Mesenchymal stem cell (in vitro differentiated cells and primary cell): Measurements from ENCODE around the gene TTC24.
A peak's percentile ranks its signal among the peaks of the same experiment; 100 is the strongest.

Experiments
- DNase-seq: peaks from one replicate; pipeline ENCODE4 v3.0.0-alpha.2; 2013
- H2AFZ ChIP-seq: one replicate; pipeline ENCODE4 v1.6.1; 2013; ENCODE audit warnings: low read depth, mild to moderate bottlenecking, control low read depth, inconsistent platforms, low read length, moderate library complexity
- H2AK5ac ChIP-seq: 2 replicates; pipeline ENCODE4 v1.6.1; 2013; ENCODE audit warnings: low read length, moderate library complexity, mild to moderate bottlenecking, inconsistent platforms; ENCODE audit not compliant: severe bottlenecking
- H2BK120ac ChIP-seq: one replicate; pipeline ENCODE4 v1.6.1; 2013; ENCODE audit warnings: low read depth, mild to moderate bottlenecking, inconsistent platforms, low read length, moderate library complexity
- H2BK12ac ChIP-seq, 2 experiments: one replicate each; pipeline ENCODE4 v1.6.1; 2013; ENCODE audit warnings: inconsistent platforms in 2 of 2, low read length in 2 of 2, mild to moderate bottlenecking in 2 of 2, moderate library complexity in 2 of 2, control low read depth in 1 of 2
- H2BK15ac ChIP-seq: one replicate; pipeline ENCODE4 v1.6.1; 2013; ENCODE audit warnings: mild to moderate bottlenecking, low read depth, inconsistent platforms; ENCODE audit not compliant: poor library complexity, severe bottlenecking
- H2BK5ac ChIP-seq: 2 replicates; pipeline ENCODE4 v1.6.1; 2013; ENCODE audit warnings: low read depth, mild to moderate bottlenecking, low read length, control low read depth, inconsistent platforms; ENCODE audit not compliant: poor library complexity, severe bottlenecking
- H3K14ac ChIP-seq, 2 experiments: one replicate each; pipeline ENCODE4 v1.6.1; 2013; ENCODE audit warnings: inconsistent platforms in 2 of 2, low read length in 2 of 2, control low read depth in 1 of 2, mild to moderate bottlenecking in 1 of 2, moderate library complexity in 1 of 2
- H3K18ac ChIP-seq, 2 experiments: one replicate each; pipeline ENCODE4 v1.6.1; 2013; ENCODE audit warnings: inconsistent platforms in 2 of 2, low read length in 2 of 2, control low read depth in 1 of 2, low read depth in 1 of 2, mild to moderate bottlenecking in 1 of 2
- H3K23ac ChIP-seq, 2 experiments: one replicate each; pipeline ENCODE4 v1.6.1; 2013; ENCODE audit warnings: inconsistent platforms in 2 of 2, low read length in 2 of 2, mild to moderate bottlenecking in 2 of 2, moderate library complexity in 2 of 2, control low read depth in 1 of 2
- H3K27ac ChIP-seq: 2 replicates; pipeline ENCODE4 v1.5.1; 2013; ENCODE audit warnings: mild to moderate bottlenecking, moderate library complexity, low read length, control low read depth, inconsistent platforms; ENCODE audit not compliant: poor library complexity, severe bottlenecking
- H3K27me3 ChIP-seq, 2 experiments: 2 replicates each; pipeline versions ENCODE4 v1.6.1 to v1.7.0; 2013; ENCODE audit warnings: low read length in 2 of 2, mild to moderate bottlenecking in 2 of 2, moderate library complexity in 2 of 2, control low read depth in 1 of 2, inconsistent platforms in 1 of 2; ENCODE audit not compliant: control insufficient read depth in 1 of 2, insufficient read depth in 1 of 2
- H3K36me3 ChIP-seq, 2 experiments: 2 replicates each; pipeline versions ENCODE4 v1.6.1 to v1.7.0; 2013; ENCODE audit warnings: low read length in 2 of 2, control low read depth in 1 of 2, inconsistent platforms in 1 of 2, low read depth in 1 of 2, mild to moderate bottlenecking in 1 of 2; ENCODE audit not compliant: insufficient read depth in 2 of 2, control insufficient read depth in 1 of 2
- H3K4ac ChIP-seq, 2 experiments: one replicate each; pipeline ENCODE4 v1.6.1; 2013; ENCODE audit warnings: inconsistent platforms in 2 of 2, low read length in 2 of 2, mild to moderate bottlenecking in 2 of 2, moderate library complexity in 2 of 2, control low read depth in 1 of 2, low read depth in 1 of 2
- H3K4me1 ChIP-seq: 2 replicates; pipeline ENCODE4 v1.6.1; 2013; ENCODE audit warnings: low read depth, low read length, control low read depth; ENCODE audit not compliant: control insufficient read depth, insufficient read depth
- H3K4me2 ChIP-seq: 2 replicates; pipeline ENCODE4 v1.6.1; 2013; ENCODE audit warnings: low read length, mild to moderate bottlenecking, inconsistent platforms; ENCODE audit not compliant: poor library complexity, severe bottlenecking
- H3K4me3 ChIP-seq, 2 experiments: 2 replicates each; pipeline versions ENCODE4 v1.5.1 to v1.7.0; 2013; ENCODE audit warnings: low read length in 2 of 2, mild to moderate bottlenecking in 2 of 2, control low read depth in 1 of 2, low read depth in 1 of 2; ENCODE audit not compliant: insufficient read depth in 1 of 2
- H3K79me1 ChIP-seq: replicated peaks from 2 replicates; pipeline ENCODE4 v1.6.1; 2013; ENCODE audit warnings: mild to moderate bottlenecking, control low read depth, low read length, inconsistent platforms; ENCODE audit not compliant: poor library complexity, severe bottlenecking
- H3K9ac ChIP-seq: 2 replicates; pipeline ENCODE4 v1.7.0; 2013; ENCODE audit warnings: mild to moderate bottlenecking, low read length, moderate library complexity
- H3K9me3 ChIP-seq: 2 replicates; pipeline ENCODE4 v1.7.0; 2013; ENCODE audit warnings: mild to moderate bottlenecking, low read length; ENCODE audit not compliant: control insufficient read depth
- H4K8ac ChIP-seq: one replicate; pipeline ENCODE4 v1.6.1; 2013; ENCODE audit warnings: inconsistent platforms, mild to moderate bottlenecking, low read length, moderate library complexity
- H4K91ac ChIP-seq: one replicate; pipeline ENCODE4 v1.6.1; 2013; ENCODE audit warnings: mild to moderate bottlenecking, low read length, inconsistent platforms
- WGBS: methylation state at CpG from one replicate; pipeline ENCODE4 v1.1.7; 2013; ENCODE audit warnings: mixed read lengths; 5-methylcytosine and 5-hydroxymethylcytosine counted together

Gene TTC24

DNA sequence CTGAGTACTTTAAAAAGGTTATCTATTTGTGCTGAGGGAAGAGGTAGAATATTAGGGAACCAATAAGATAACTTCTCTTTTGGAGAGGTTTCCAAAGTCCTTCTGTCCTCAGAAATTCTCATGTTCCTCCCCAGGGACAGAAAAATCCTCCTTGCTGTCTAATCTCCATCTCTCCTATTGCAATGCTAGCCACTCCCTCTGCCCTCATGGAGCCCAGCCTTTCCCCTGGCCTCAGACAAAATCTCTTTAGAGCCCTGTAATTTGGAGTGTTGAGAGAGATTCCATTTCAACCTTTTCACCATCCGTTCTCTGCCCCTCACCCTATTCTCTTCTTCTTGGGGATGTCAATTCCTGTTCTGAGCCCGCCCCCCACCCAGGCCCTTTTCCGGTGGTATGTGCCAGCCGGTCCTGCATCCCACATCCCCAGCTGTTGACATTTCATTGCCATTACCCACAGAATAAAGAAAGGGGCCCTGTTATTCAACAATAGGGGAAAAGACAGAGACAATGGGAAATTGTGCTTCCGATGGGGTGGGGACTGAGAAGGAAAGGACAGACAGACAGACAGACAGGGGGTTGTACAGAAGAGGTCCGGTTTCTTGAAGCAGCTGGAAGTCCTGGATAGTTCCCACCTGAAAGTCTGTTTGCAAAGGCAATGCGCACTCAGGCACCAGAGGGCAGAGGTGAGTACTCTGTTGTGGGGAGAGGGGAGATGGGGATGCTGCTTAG, 39.5 kb downstream of the TTC24 start, which contains the start of gene HAPLN2:
Gene HAPLN2, plus strand, starts transcription at position 563 of the 729 bp plus-strand sequence. CDS start 4,076 bp downstream, outside the sequence.
- H2BK120ac ChIP-seq, result peak within 1 kb of the TSS; percentile 71
- no peak within 1 kb of the TSS for H3K4ac ChIP-seq
- H3K27me3 ChIP-seq, result peaks cover 64 to 65% of the 10 kb centered on the region in 2 experiments
- no peak within 1 kb of the TSS for H2AK5ac ChIP-seq
- no peak within 1 kb of the TSS for H4K91ac ChIP-seq
- H3K9ac ChIP-seq, result no peak within 1 kb of the TSS
- no peak within 1 kb of the TSS for H2AFZ ChIP-seq
- H3K4me2 ChIP-seq, result no peak within 1 kb of the TSS
- WGBS, result 36% methylated on average over 4 of the region's 7 CpGs
- no peak within 1 kb of the TSS for H3K27ac ChIP-seq
- no peak within 1 kb of the TSS for H2BK15ac ChIP-seq
- H3K36me3 ChIP-seq, result no peaks in the 10 kb centered on the region
- no peak within 1 kb of the TSS for H3K4me3 ChIP-seq
- H3K18ac ChIP-seq, result peak within 1 kb of the TSS in 1 of 2 experiments; percentile 42
- H3K23ac ChIP-seq, result no peak within 1 kb of the TSS
- H3K14ac ChIP-seq, result no peak within 1 kb of the TSS
- H2BK5ac ChIP-seq, result no peak within 1 kb of the TSS
- no peak within 1 kb of the TSS for H4K8ac ChIP-seq
- DNase-seq, result no peak
- H2BK12ac ChIP-seq, result no peak within 1 kb of the TSS
- H3K4me1 ChIP-seq, result peaks cover 3% of the 10 kb centered on the region
- no peaks in the 10 kb centered on the region for H3K79me1 ChIP-seq
- H3K9me3 ChIP-seq, result no peaks in the 10 kb centered on the region

DNA sequence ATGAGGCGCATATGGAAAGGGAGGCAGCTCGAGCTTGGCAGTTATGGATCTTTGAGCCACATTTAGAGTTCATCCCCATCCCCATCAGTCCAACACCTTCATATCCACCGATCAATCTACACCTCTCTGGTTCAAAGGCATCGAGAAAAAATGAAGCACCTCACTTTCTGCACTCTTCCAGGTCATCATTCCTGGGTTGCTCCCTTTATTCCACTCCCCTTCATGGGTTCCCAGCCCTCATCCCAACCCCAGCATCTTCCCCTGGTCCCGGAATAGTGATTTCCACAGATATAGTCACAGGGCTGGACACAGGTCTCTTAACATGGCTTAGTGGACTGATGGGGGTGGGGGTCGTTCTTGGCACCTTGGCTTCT, 40.0 kb downstream of the TTC24 start:
- Histone ChIP-seq H3K27me3 (peaks cover 69 to 70% of the 10 kb centered on the region in 2 experiments), H2AK5ac (no peak overlapping the region), H2BK15ac (no peak overlapping the region), H3K14ac (no peak overlapping the region), H3K9me3 (no peaks in the 10 kb centered on the region), H2BK120ac (no peak overlapping the region), H3K36me3 (no peaks in the 10 kb centered on the region), H3K79me1 (no peaks in the 10 kb centered on the region), H3K4me3 (no peak overlapping the region), H3K9ac (no peak overlapping the region), H2BK5ac (no peak overlapping the region), H4K91ac (no peak overlapping the region), H3K4me2 (no peak overlapping the region), H3K23ac (no peak overlapping the region), H3K4ac (no peak overlapping the region), H3K27ac (no peak overlapping the region), H2AFZ (no peak overlapping the region), H4K8ac (no peak overlapping the region), H3K18ac (no peak overlapping the region), H3K4me1 (peaks cover 8% of the 10 kb centered on the region), H2BK12ac (no peak overlapping the region)
- no peak for DNase-seq
- 44% methylated on average over 6 of the region's 6 CpGs for WGBS

GRCh38 chr1:156622581-156623297, 43.2 kb downstream of the TTC24 start:
- no peak overlapping the region for H3K27ac ChIP-seq
- DNase-seq, result no peak
- H3K18ac ChIP-seq, result no peak overlapping the region
- H3K4me3 ChIP-seq, result no peak overlapping the region
- H3K9me3 ChIP-seq, result no peaks in the 10 kb centered on the region
- no peak overlapping the region for H2BK5ac ChIP-seq
- peaks cover 19% of the 10 kb centered on the region for H3K4me1 ChIP-seq
- no peaks in the 10 kb centered on the region for H3K36me3 ChIP-seq
- no peaks in the 10 kb centered on the region for H3K79me1 ChIP-seq
- H3K4me2 ChIP-seq, result no peak overlapping the region
- no peak overlapping the region for H4K91ac ChIP-seq
- H3K27me3 ChIP-seq, result peaks cover 78 to 90% of the 10 kb centered on the region in 2 experiments
- H2BK12ac ChIP-seq, result no peak overlapping the region
- H3K23ac ChIP-seq, result peak overlapping the region in 1 of 2 experiments; percentile 41
- no peak overlapping the region for H2BK120ac ChIP-seq
- H4K8ac ChIP-seq, result no peak overlapping the region
- H2AFZ ChIP-seq, result no peak overlapping the region
- no peak overlapping the region for H3K14ac ChIP-seq
- no peak overlapping the region for H3K4ac ChIP-seq
- WGBS, result 87% methylated on average over 3 of the region's 6 CpGs
- no peak overlapping the region for H3K9ac ChIP-seq
- H2AK5ac ChIP-seq, result no peak overlapping the region
- no peak overlapping the region for H2BK15ac ChIP-seq
